Suprapubic skin (tissue), 4 donors: ENCODE results near the gene KRT10.

Experiments
- CTCF ChIP-seq, 2 donors: fragments of 200-600 bp in 1 of 2; fragments of 450-650 bp in 1 of 2; sonication (generic) in 1 of 2; IDR thresholded peaks; one replicate each; pipeline ENCODE4 v1.5.1; 2016 to 2019; ENCODE audit warnings: antibody characterized with exemption in 2 of 2, mild to moderate bottlenecking in 1 of 2, moderate library complexity in 1 of 2
- POLR2A ChIP-seq, 2 donors: fragments of 450-650 bp; IDR thresholded peaks; one replicate each; pipeline ENCODE4 v1.6.1; 2017; ENCODE audit warnings: antibody characterized with exemption in 2 of 2, mild to moderate bottlenecking in 2 of 2, moderate library complexity in 2 of 2
- POLR2AphosphoS5 ChIP-seq, 3 donors: sonication (generic); formaldehyde crosslinking; IDR thresholded peaks; one replicate each; pipeline ENCODE4 v1.6.1; 2017; ENCODE audit warnings: antibody characterized with exemption in 3 of 3

GRCh38 chr17:40843242-40843641 is 20.8 kb upstream of the KRT10 start:
- TF ChIP-seq CTCF (IDR thresholded peaks at IDR 0.05) (no peak), POLR2A (IDR thresholded peaks at IDR 0.05) (no peak), POLR2AphosphoS5 (IDR thresholded peaks at IDR 0.05) (no peak)
